CD4-positive, alpha-beta T cell (primary cell): ENCODE results near the gene WDR31. TPM values are rescaled to one million over a fixed set of nuclear protein-coding genes. Genes with fewer than 3 reads are reported as not detected.

ENCODE experiments used
- ATAC-seq: fragments of 200-7000 bp; cut with Tn5 transposase; one replicate; pipeline ENCODE4 v1.10.0; 2022; ENCODE audit warnings: mild to moderate bottlenecking; ENCODE audit not compliant: poor library complexity
- CTCF ChIA-PET: fragments of 350-600 bp; sonication (Branson Sonifier 250); formaldehyde crosslinking; loops from one replicate; lab custom pipeline; 2021; ENCODE audit warnings: antibody characterized with exemption, inconsistent platforms; lab: Charles Lee
- POLR2A ChIA-PET: fragments of 350-600 bp; sonication (Branson Sonifier 250); formaldehyde crosslinking; loops from one replicate; lab custom pipeline; 2021; ENCODE audit warnings: antibody characterized with exemption, inconsistent platforms; lab: Charles Lee
- DNase-seq, 14 experiments: peaks; one replicate each; pipeline ENCODE4 v3.0.0-alpha.2; 2013 to 2020; ENCODE audit warnings: mixed read lengths in 2 of 14
- H3K27ac ChIP-seq, 2 donors: one replicate each; pipeline versions ENCODE4 v1.5.1 to v1.7.0; 2013; ENCODE audit warnings: low read length in 2 of 2, low read depth in 1 of 2, mild to moderate bottlenecking in 1 of 2
- H3K27me3 ChIP-seq, 2 experiments: 1 replicate in 1 of 2; 2 replicates in 1 of 2; pipeline versions ENCODE4 v1.6.1 to v1.7.0; 2013; ENCODE audit warnings: low read length in 2 of 2, control low read depth in 1 of 2, mild to moderate bottlenecking in 1 of 2, moderate library complexity in 1 of 2; ENCODE audit not compliant: insufficient read depth in 2 of 2, control insufficient read depth in 1 of 2
- H3K36me3 ChIP-seq: one replicate; pipeline ENCODE4 v1.6.1; 2013; ENCODE audit warnings: low read length, control low read depth; ENCODE audit not compliant: insufficient read depth
- H3K4me1 ChIP-seq: one replicate; pipeline ENCODE4 v1.6.1; 2013; ENCODE audit warnings: low read length, control low read depth; ENCODE audit not compliant: insufficient read depth
- H3K4me3 ChIP-seq: one replicate; pipeline ENCODE4 v1.5.1; 2013; ENCODE audit warnings: mild to moderate bottlenecking, low read length, moderate library complexity
- H3K9me3 ChIP-seq, 2 experiments: 1 replicate in 1 of 2; 2 replicates in 1 of 2; pipeline versions ENCODE4 v1.6.1 to v1.7.0; 2013; ENCODE audit warnings: low read length in 2 of 2, mild to moderate bottlenecking in 2 of 2, control low read depth in 1 of 2, moderate library complexity in 1 of 2; ENCODE audit not compliant: control insufficient read depth in 1 of 2, insufficient read depth in 1 of 2
- H3K27ac Mint-ChIP-seq: one replicate; pipeline ENCODE4 v1.8.0; 2020; ENCODE audit warnings: mixed read lengths
- H3K27me3 Mint-ChIP-seq: one replicate; pipeline ENCODE4 v1.8.0; 2021; ENCODE audit warnings: mixed read lengths
- H3K36me3 Mint-ChIP-seq: one replicate; pipeline ENCODE4 v1.8.0; 2021; ENCODE audit warnings: low read depth, mixed read lengths
- H3K4me1 Mint-ChIP-seq: one replicate; pipeline ENCODE4 v1.8.0; 2021; ENCODE audit warnings: low read depth, mixed read lengths
- H3K4me3 Mint-ChIP-seq: one replicate; pipeline ENCODE4 v1.8.0; 2020; ENCODE audit warnings: mild to moderate bottlenecking, mixed read lengths
- H3K9me3 Mint-ChIP-seq: one replicate; pipeline ENCODE4 v1.8.0; 2020; ENCODE audit warnings: mixed read lengths
- intact Hi-C, 2 experiments: fragments of 100-400 bp; cut with DNase I in 1 of 2; cut with micrococcal nuclease in 1 of 2; formaldehyde crosslinking; loops; one replicate each; pipeline versions ENCODE4 v1.15.1 to v1.9.0; 2023 to 2025; cut with DNase I, micrococcal nuclease
- total RNA-seq, 174 experiments: library from RNA in 2 of 174; stranded (reverse) in 2 of 174; gene quantifications; one replicate each; pipeline ENCODE4 v1.2.3 and lab custom pipeline; 2021 to 2026
- TF ChIP-seq, protein P1 (sequence below): fragments of 200-600 bp; IDR thresholded peaks from one replicate; pipeline ENCODE4 v1.8.0; 2022; ENCODE audit warnings: antibody characterized with exemption, mild to moderate bottlenecking

Gene WDR31
- total RNA-seq, 2 experiments from 2014 or later = 0.14 to 0.22 TPM

DNA sequence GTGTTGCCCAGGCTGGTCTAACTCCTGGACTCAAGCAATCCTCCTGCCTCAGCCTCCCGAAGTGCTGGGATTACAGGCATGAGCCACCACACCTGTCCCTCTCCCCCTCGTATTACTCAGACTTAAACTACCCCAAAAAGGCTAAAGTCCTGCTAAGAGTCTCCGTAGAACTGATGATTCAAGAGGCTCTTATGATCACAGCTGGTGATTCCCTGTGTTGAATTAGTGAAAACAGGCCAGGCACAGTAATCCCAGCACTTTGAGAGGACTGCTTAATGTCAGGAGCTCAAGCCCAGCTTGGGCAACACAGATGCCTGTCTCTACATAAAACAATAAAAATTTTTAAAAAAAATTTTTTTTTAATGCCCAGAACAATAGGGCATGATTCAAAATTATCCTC is 73.9 kb downstream of the WDR31 start:
- Histone ChIP-seq H3K27ac (no peak overlapping the region), H3K27me3 (no peaks in the 10 kb centered on the region), H3K36me3 (peaks cover 50% of the 10 kb centered on the region), H3K4me1 (no peaks in the 10 kb centered on the region), H3K9me3 (no peaks in the 10 kb centered on the region), H3K4me3 (no peak overlapping the region)
- peaks cover 15% of the 10 kb centered on the region for H3K4me1 Mint-ChIP-seq
- no peaks in the 10 kb centered on the region for H3K9me3 Mint-ChIP-seq
- H3K27ac Mint-ChIP-seq = no peak overlapping the region
- intact Hi-C loops = no loop called here
- H3K27me3 Mint-ChIP-seq = no peaks in the 10 kb centered on the region
- no peak for ATAC-seq
- ChIA-PET POLR2A (interaction anchor here (1.4 kb wide), 1 partner anchor 9 kb away, joined by 4 read pairs; the partner anchor contains the start of genes CDC26 and PRPF4), CTCF (no interaction called here)
- TF ChIP-seq, protein P1, sequence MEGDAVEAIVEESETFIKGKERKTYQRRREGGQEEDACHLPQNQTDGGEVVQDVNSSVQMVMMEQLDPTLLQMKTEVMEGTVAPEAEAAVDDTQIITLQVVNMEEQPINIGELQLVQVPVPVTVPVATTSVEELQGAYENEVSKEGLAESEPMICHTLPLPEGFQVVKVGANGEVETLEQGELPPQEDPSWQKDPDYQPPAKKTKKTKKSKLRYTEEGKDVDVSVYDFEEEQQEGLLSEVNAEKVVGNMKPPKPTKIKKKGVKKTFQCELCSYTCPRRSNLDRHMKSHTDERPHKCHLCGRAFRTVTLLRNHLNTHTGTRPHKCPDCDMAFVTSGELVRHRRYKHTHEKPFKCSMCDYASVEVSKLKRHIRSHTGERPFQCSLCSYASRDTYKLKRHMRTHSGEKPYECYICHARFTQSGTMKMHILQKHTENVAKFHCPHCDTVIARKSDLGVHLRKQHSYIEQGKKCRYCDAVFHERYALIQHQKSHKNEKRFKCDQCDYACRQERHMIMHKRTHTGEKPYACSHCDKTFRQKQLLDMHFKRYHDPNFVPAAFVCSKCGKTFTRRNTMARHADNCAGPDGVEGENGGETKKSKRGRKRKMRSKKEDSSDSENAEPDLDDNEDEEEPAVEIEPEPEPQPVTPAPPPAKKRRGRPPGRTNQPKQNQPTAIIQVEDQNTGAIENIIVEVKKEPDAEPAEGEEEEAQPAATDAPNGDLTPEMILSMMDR = no peak
- no peak overlapping the region for H3K4me3 Mint-ChIP-seq
- no peak for DNase-seq
- peaks cover 58% of the 10 kb centered on the region for H3K36me3 Mint-ChIP-seq

Other genes with a start within 250 kb of the WDR31 start
- gene SLC31A2, start 189.3 kb downstream of the WDR31 start, total RNA-seq = 1 to 10 TPM; 4.8 to 5.4 TPM
- gene FKBP15, start 119.0 kb downstream of the WDR31 start, total RNA-seq = 10 to 100 TPM; 11.9 to 14.2 TPM
- gene SLC31A1, start 118.7 kb downstream of the WDR31 start, total RNA-seq = 10 to 100 TPM; 12.1 to 12.3 TPM
- gene CDC26, start 64.7 kb downstream of the WDR31 start, total RNA-seq = 10 to 100 TPM; 15.8 to 18.0 TPM
- gene PRPF4, start 64.6 kb downstream of the WDR31 start, total RNA-seq = 10 to 100 TPM; 23.4 to 25.5 TPM
- under 1 TPM in 1 of 2 experiments, not detected in 1; 0.44 TPM for gene RNF183, start 36.9 kb downstream of the WDR31 start, total RNA-seq
- not detected for gene BSPRY, start 9.3 kb upstream of the WDR31 start, total RNA-seq
- 10 to 100 TPM; 12.8 to 13.2 TPM for gene HDHD3, start 36.7 kb upstream of the WDR31 start, total RNA-seq
- gene ALAD, start 61.0 kb upstream of the WDR31 start, total RNA-seq = 10 to 100 TPM; 14.5 to 15.0 TPM
- gene POLE3, start 70.4 kb upstream of the WDR31 start, total RNA-seq = 10 to 100 TPM; 63.6 to 64.9 TPM
- gene C9orf43, start 70.5 kb upstream of the WDR31 start, total RNA-seq = under 1 TPM; 0.60 to 0.95 TPM
- gene RGS3, start 123.5 kb upstream of the WDR31 start, total RNA-seq = 1 to 10 TPM; 6.1 to 7.5 TPM